ENCODE results near the gene NEMF. TPM values are rescaled to one million over a fixed set of nuclear protein-coding genes. Genes with fewer than 3 reads are reported as not detected.
"Not testable (repeated sequence)": the region's sequence is repeated elsewhere in the genome, so short reads cannot be mapped to it uniquely, and the experiment has no call there.

The NEMF gene
- 55.4 TPM for polyA plus RNA-seq (2013, experiment 1 of 2)
- 50.8 TPM for polyA plus RNA-seq (2013, experiment 2 of 2)

- Histone ChIP-seq H3K36me3 (ENCODE audit: control insufficient read depth, insufficient read depth, low read length) (peaks cover 30% of the 10 kb centered on the region), H3K4me3 (ENCODE audit: extremely low read depth, insufficient read depth, low read length, poor library complexity, severe bottlenecking) (peak within 1 kb of the TSS; percentile 93), H3K9me3 (ENCODE audit: control insufficient read depth, low read length) (no peaks in the 10 kb centered on the region), H3K27ac (ENCODE audit: low read depth, low read length, severe bottlenecking) (peak within 1 kb of the TSS; percentile 86), H3K4me1 (ENCODE audit: control insufficient read depth, insufficient read depth, low read length, poor library complexity, severe bottlenecking) (no peaks in the 10 kb centered on the region)
- whole genome bisulfite sequencing, 2 experiments (ENCODE audit: insufficient coverage in 2 of 2) = 0% methylated on average over 38 to 49 of the region's 49 CpGs
Observed at GRCh38 chr14:49852301-49853157, at the start of gene NEMF. Gene NEMF (minus strand): TSS chr14:49852788. CDS start chr14:49852753, 35 bp downstream.

- H3K4me1 ChIP-seq (ENCODE audit: control insufficient read depth, insufficient read depth, low read length, poor library complexity, severe bottlenecking) = no peaks in the 10 kb centered on the region
- no peak overlapping the region for H3K27ac ChIP-seq (ENCODE audit: low read depth, low read length, severe bottlenecking)
- H3K4me3 ChIP-seq (ENCODE audit: extremely low read depth, insufficient read depth, low read length, poor library complexity, severe bottlenecking) = no peak overlapping the region
- peaks cover 10% of the 10 kb centered on the region for H3K36me3 ChIP-seq (ENCODE audit: control insufficient read depth, insufficient read depth, low read length)
- WGBS, 2 experiments (ENCODE audit: insufficient coverage in 2 of 2) = 86% methylated on average over 1 of the region's 1 CpG; no CpG with 5 or more reads in 1 of the 2 experiments
- no peaks in the 10 kb centered on the region for H3K9me3 ChIP-seq (ENCODE audit: control insufficient read depth, low read length)
Observed at GRCh38 chr14:49900973-49901372, 48.4 kb upstream of the NEMF start.

GRCh38 chr14:49898485-49898884 is 45.9 kb upstream of the NEMF start:
- Histone ChIP-seq H3K36me3 (ENCODE audit: control insufficient read depth, insufficient read depth, low read length) (peaks cover 29% of the 10 kb centered on the region), H3K27ac (ENCODE audit: low read depth, low read length, severe bottlenecking) (no peak overlapping the region), H3K4me3 (ENCODE audit: extremely low read depth, insufficient read depth, low read length, poor library complexity, severe bottlenecking) (no peak overlapping the region), H3K4me1 (ENCODE audit: control insufficient read depth, insufficient read depth, low read length, poor library complexity, severe bottlenecking) (no peaks in the 10 kb centered on the region), H3K9me3 (ENCODE audit: control insufficient read depth, low read length) (no peaks in the 10 kb centered on the region)
- WGBS, 2 experiments (ENCODE audit: insufficient coverage in 2 of 2) = 100% methylated on average over 1 to 2 of the region's 2 CpGs

GRCh38 chr14:49897965-49898364 is 45.4 kb upstream of the NEMF start:
- no CpG with 5 or more reads among the region's 1 CpG for WGBS, 2 experiments (ENCODE audit: insufficient coverage in 2 of 2)
- Histone ChIP-seq H3K36me3 (ENCODE audit: control insufficient read depth, insufficient read depth, low read length) (peaks cover 29% of the 10 kb centered on the region), H3K4me1 (ENCODE audit: control insufficient read depth, insufficient read depth, low read length, poor library complexity, severe bottlenecking) (no peaks in the 10 kb centered on the region), H3K9me3 (ENCODE audit: control insufficient read depth, low read length) (no peaks in the 10 kb centered on the region), H3K4me3 (ENCODE audit: extremely low read depth, insufficient read depth, low read length, poor library complexity, severe bottlenecking) (no peak overlapping the region), H3K27ac (ENCODE audit: low read depth, low read length, severe bottlenecking) (no peak overlapping the region)

GRCh38 chr14:49897414-49897813 is 44.8 kb upstream of the NEMF start:
- no peak overlapping the region for H3K27ac ChIP-seq (ENCODE audit: low read depth, low read length, severe bottlenecking)
- H3K9me3 ChIP-seq (ENCODE audit: control insufficient read depth, low read length) = no peaks in the 10 kb centered on the region
- peaks cover 29% of the 10 kb centered on the region for H3K36me3 ChIP-seq (ENCODE audit: control insufficient read depth, insufficient read depth, low read length)
- no peaks in the 10 kb centered on the region for H3K4me1 ChIP-seq (ENCODE audit: control insufficient read depth, insufficient read depth, low read length, poor library complexity, severe bottlenecking)
- 80 to 88% methylated on average over 1 of the region's 1 CpG for WGBS, 2 experiments (ENCODE audit: insufficient coverage in 2 of 2)
- H3K4me3 ChIP-seq (ENCODE audit: extremely low read depth, insufficient read depth, low read length, poor library complexity, severe bottlenecking) = no peak overlapping the region

- Histone ChIP-seq H3K36me3 (ENCODE audit: control insufficient read depth, insufficient read depth, low read length) (peaks cover 29% of the 10 kb centered on the region), H3K4me3 (ENCODE audit: extremely low read depth, insufficient read depth, low read length, poor library complexity, severe bottlenecking) (peak overlapping the region; percentile 98), H3K9me3 (ENCODE audit: control insufficient read depth, low read length) (no peaks in the 10 kb centered on the region), H3K4me1 (ENCODE audit: control insufficient read depth, insufficient read depth, low read length, poor library complexity, severe bottlenecking) (no peaks in the 10 kb centered on the region), H3K27ac (ENCODE audit: low read depth, low read length, severe bottlenecking) (no peak overlapping the region)
- 92 to 98% methylated on average over 4 of the region's 5 CpGs for WGBS, 2 experiments (ENCODE audit: insufficient coverage in 2 of 2)
Observed at GRCh38 chr14:49896966-49897365, 44.4 kb upstream of the NEMF start.

GRCh38 chr14:49896272-49896671 is 43.7 kb upstream of the NEMF start:
- peak overlapping the region; percentile 98 for H3K4me3 ChIP-seq (ENCODE audit: extremely low read depth, insufficient read depth, low read length, poor library complexity, severe bottlenecking)
- H3K27ac ChIP-seq (ENCODE audit: low read depth, low read length, severe bottlenecking); H3K9me3 ChIP-seq (ENCODE audit: control insufficient read depth, low read length): not testable (repeated sequence)

GRCh38 chr14:49895480-49895879 is 42.9 kb upstream of the NEMF start:
- WGBS, 2 experiments (ENCODE audit: insufficient coverage in 2 of 2) = 66 to 73% methylated on average over 3 to 4 of the region's 4 CpGs
- peaks cover 29% of the 10 kb centered on the region for H3K36me3 ChIP-seq (ENCODE audit: control insufficient read depth, insufficient read depth, low read length)
- peaks cover 5% of the 10 kb centered on the region for H3K4me1 ChIP-seq (ENCODE audit: control insufficient read depth, insufficient read depth, low read length, poor library complexity, severe bottlenecking)
- peak overlapping the region; percentile 98 for H3K4me3 ChIP-seq (ENCODE audit: extremely low read depth, insufficient read depth, low read length, poor library complexity, severe bottlenecking)
- H3K27ac ChIP-seq (ENCODE audit: low read depth, low read length, severe bottlenecking) = no peak overlapping the region
- H3K9me3 ChIP-seq (ENCODE audit: control insufficient read depth, low read length) = no peaks in the 10 kb centered on the region

More at GRCh38 chr14:49896272-49896671, 43.7 kb upstream of the NEMF start:
- not testable (repeated sequence) for H3K4me1 ChIP-seq (ENCODE audit: control insufficient read depth, insufficient read depth, low read length, poor library complexity, severe bottlenecking)
- peaks cover 29% of the 10 kb centered on the region for H3K36me3 ChIP-seq (ENCODE audit: control insufficient read depth, insufficient read depth, low read length)

- peaks cover 29% of the 10 kb centered on the region for H3K36me3 ChIP-seq (ENCODE audit: control insufficient read depth, insufficient read depth, low read length)
- WGBS, 2 experiments (ENCODE audit: insufficient coverage in 2 of 2) = 0 to 35% methylated on average over 1 to 2 of the region's 8 CpGs
- not testable (repeated sequence) for H3K4me1 ChIP-seq (ENCODE audit: control insufficient read depth, insufficient read depth, low read length, poor library complexity, severe bottlenecking); H3K9me3 ChIP-seq (ENCODE audit: control insufficient read depth, low read length); H3K27ac ChIP-seq (ENCODE audit: low read depth, low read length, severe bottlenecking)
- H3K4me3 ChIP-seq (ENCODE audit: extremely low read depth, insufficient read depth, low read length, poor library complexity, severe bottlenecking) = peak overlapping the region; percentile 98
Observed at GRCh38 chr14:49894214-49895107, 41.9 kb upstream of the NEMF start.

GRCh38 chr14:49893309-49894213 is 41.0 kb upstream of the NEMF start:
- Histone ChIP-seq H3K9me3 (ENCODE audit: control insufficient read depth, low read length) (no peaks in the 10 kb centered on the region), H3K4me3 (ENCODE audit: extremely low read depth, insufficient read depth, low read length, poor library complexity, severe bottlenecking) (peak overlapping the region; percentile 98), H3K27ac (ENCODE audit: low read depth, low read length, severe bottlenecking) (peak overlapping the region; percentile 96), H3K36me3 (ENCODE audit: control insufficient read depth, insufficient read depth, low read length) (peaks cover 28% of the 10 kb centered on the region), H3K4me1 (ENCODE audit: control insufficient read depth, insufficient read depth, low read length, poor library complexity, severe bottlenecking) (peaks cover 5% of the 10 kb centered on the region)
- 0 to 1% methylated on average over 56 to 85 of the region's 85 CpGs for WGBS, 2 experiments (ENCODE audit: insufficient coverage in 2 of 2)
